Activated CD4-positive, alpha-beta T cell treated with anti-CD3 and anti-CD28 coated beads for 1 hour (primary cell): ENCODE results near the gene ZNF598.

Experiments used
- DNase-seq: peaks from one replicate; pipeline ENCODE4 v3.0.0-alpha.2; 2020

Gene ZNF598

DNA sequence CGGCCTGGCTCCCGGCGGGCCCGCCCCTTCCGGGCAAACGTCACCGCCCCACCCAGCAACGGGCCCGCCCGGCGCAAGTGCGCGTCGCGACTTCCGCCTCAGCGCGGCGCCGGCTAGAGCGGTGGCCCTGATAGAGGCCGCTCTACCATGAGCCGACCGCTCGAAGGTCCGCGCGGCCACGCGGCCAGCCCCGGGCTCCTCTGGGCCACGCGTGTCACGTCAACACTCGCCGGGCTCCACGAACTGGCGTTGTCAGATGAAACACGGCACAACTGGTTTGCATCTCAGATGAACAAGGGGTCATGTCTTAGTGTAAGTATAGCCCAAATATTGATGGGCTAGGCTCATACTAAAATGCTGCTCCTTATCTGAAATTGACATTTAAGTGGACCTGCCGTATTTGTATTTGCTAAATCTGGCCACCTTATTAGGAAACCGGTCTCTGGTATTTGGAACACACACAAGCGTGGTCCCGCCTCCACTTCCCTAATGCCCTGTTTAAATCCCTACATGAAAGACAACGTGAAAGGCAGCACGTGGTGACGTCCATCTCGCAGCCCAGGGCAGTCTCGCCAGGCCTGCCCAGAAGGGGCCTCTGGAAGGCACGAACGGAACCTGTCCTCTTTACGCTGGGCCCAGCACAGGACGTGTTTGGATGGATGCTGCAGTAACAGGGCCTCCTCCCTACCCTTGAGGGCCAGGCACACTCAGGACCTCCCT, at the start of gene ZNF598:
TSS of gene ZNF598 (minus strand) at position 31 of the 720 bp plus-strand sequence.
- DNase-seq = peak; percentile 68

DNA sequence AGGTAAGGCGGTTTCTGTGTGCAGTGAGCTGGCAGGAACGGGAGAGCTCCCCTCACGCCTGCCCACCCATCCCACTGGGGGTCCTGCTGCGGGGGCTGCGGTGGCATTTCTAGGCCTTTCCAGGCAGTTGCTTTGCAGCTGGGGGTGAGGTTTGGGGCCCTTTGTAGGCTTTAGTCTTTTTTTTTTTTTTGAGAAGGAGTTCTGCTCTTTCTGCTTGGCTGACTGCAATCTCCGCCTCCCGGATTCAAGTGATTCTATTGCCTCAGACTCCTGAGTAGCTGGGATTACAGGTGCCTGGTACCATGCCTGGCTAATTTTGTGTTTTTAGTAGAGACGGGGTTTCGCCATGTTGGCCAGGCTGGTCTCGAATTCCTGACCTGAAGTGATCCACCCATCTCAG, 49.3 kb upstream of the ZNF598 start:
- no peak for DNase-seq

DNA sequence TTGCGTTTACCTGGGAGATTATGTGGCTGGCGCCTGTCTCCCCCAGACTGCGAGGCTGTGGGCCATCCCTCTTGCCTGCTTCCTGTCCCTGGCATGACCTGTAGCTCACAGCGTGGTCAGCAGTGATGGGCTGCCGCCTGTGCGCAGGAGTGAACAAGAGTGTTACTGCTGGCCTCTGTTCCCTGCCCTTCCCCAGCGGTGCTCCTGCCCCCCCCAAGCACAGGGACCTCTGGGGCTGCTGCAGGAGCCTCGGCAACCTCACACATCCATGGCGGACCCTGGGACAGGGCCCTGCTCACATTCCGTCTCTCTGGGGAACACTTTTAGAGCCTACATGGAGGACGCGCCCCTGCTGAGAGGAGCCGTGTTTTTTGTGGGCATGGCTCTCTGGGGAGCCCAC, 48.8 kb upstream of the ZNF598 start:
- no peak for DNase-seq

DNA sequence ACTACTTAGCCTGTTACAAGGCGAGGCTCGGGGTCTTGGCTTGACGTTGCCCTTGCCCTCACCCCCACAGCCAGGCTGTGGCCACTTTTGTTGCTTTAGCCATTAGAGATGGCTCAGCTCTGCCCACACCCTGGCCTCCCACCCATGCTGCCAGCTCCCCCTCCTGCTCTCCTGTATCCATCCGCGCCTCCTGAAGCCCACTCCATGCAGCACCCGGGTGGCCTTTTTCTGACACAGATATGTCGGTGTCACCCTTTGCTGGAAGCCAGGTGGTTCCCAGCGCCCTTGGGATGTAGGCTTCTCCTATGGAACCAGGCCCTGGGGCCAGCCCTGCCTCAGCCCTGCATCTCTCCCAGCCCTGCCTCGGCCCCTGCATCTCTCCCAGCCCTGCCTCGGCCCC, 47.8 kb upstream of the ZNF598 start:
- DNase-seq = no peak

DNA sequence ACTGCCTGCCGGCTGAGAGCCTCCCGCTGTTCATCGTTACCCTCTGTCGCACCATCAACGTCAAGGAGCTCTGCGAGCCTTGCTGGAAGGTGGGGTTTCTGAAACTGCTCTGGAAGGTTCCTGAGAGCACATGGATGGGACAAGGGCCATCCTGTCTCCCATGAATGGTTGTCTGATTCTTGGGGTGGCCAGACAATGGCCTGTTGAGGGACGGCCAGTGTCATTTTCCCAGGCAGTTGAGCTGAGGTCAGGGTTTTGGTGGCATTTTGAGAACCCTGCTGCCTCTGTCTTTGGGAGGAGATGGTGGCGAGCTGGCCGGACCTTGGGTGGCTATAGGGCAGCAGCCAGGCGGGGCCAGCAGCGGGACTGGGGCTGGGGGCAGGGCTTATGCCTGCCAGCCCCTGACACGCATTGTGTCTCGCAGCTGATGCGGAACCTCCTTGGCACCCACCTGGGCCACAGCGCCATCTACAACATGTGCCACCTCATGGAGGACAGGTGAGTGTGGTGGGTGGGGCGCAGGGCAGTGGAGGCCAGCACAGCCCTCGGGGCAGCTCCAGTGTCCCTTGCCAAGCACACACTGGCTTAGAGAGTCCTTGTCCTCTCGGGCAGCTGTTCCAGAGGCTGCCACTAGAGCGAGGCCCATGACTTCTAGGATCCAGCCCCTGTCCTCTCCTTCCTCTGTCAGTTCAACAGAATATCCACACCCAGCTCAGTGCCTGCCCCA, 47.2 kb upstream of the ZNF598 start:
- DNase-seq = no peak

DNA sequence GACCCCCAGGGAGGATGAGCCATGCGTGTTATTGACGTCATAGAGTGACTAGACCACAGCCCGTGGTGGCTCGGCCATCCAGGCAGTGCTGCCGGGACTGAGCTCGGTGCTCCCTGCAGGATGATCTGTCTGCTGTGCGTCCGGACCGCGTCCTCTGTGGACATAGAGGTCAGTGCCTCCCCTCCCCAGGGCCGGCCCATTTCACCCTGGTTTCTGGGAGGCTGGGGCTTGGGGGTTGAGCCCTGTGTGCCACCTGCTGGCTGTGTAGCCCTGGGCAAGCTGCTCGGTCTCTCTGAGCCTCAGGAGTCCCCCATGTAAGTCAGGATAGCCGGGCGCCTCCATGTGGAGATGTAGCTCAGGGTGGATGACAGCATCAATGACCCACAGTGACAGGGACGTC, 46.5 kb upstream of the ZNF598 start:
- DNase-seq = no peak

DNA sequence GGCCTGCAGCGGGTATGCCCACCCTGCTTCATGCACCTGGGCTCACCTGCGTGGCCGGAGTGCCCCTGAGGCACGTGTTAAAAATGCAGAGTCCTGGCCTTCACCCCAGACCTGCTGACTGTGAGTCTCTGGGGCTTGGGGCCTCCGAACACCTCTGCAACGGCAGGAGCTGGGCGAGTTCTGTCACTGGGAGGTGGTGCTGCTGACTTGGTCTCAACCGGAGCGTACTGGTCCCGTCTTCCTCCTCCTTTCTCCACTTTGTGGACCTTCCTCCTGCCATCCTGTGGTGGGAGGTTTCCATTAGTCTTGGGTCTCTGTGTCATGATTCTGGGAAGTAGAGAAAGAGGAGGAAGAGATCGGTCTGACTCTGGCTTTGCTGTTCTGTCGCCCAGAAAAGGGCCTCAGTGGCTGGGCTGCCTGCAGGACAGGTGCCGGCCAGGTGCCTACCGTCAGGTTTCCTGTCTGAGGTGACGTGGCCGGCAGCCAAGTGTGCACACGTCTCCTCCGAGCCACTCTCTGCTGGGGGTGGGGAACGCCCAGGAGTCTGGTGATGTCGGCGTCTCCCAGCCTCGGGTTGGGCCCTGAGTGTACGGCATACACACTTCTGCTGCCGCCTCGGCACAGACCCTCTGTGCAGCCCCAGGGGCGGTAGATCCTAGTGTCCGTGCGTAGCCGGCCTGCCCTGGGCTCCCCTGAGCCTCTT, 45.1 kb upstream of the ZNF598 start:
- DNase-seq = no peak

DNA sequence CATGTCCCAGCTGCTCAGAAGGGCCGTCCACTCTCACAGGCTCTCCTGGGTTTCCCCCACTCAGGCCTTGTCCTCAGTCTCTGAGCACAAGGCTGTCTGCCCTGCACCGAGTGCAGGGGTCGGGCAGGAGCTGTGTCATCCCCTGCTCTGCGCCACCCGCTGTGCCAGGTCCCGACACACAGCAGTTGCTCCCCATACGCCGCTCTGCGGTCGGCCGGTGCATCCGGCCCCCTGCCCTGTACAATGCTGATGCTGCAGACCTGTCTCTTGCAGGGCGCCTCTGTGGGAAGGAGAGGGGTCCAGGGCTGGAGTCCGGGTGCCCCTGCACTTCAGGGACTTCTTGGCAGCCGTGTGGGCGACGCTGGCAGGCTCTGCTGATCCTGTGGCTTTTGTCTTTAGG, 44.3 kb upstream of the ZNF598 start:
- no peak for DNase-seq

DNA sequence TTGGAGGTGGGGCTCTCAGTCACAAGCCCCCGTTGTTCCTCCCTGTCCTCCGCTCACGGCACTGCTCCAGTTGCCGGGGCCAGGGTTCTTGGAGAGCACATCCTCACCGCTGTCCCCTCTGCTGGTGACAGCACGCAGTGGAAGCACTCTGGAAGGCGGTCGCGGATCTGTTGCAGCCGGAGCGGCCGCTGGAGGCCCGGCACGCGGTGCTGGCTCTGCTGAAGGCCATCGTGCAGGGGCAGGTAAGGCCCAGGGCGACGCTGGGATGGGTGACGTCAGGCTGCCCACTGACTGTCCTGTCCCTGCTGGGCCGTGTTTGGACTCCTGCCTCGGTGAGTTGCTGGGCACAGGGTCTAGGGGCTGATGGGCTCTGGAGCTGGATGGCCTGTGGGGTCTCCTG, 43.6 kb upstream of the ZNF598 start:
- DNase-seq = no peak

DNA sequence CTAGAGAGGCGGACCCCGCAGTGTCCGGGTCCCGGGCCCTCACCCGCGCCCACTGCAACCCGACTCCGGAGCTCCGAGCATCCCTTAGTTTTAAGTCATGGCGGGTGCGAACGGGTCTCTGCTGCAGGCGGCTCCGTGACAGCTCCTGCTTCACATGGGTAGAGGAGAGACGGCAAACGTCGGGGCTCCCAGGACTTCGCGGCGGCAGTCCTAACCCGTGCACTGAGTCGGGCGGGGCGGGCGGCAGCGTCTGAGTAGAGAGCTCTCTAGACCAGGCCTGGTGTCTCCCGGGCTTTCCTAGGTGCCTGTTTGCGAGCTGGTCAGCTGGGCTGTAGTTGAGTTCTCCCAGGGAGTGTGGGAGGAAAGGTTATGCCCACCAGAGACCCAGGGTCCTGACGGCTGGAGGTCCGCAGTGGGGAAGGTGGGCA, 38.5 kb upstream of the ZNF598 start:
- DNase-seq = no peak

DNA sequence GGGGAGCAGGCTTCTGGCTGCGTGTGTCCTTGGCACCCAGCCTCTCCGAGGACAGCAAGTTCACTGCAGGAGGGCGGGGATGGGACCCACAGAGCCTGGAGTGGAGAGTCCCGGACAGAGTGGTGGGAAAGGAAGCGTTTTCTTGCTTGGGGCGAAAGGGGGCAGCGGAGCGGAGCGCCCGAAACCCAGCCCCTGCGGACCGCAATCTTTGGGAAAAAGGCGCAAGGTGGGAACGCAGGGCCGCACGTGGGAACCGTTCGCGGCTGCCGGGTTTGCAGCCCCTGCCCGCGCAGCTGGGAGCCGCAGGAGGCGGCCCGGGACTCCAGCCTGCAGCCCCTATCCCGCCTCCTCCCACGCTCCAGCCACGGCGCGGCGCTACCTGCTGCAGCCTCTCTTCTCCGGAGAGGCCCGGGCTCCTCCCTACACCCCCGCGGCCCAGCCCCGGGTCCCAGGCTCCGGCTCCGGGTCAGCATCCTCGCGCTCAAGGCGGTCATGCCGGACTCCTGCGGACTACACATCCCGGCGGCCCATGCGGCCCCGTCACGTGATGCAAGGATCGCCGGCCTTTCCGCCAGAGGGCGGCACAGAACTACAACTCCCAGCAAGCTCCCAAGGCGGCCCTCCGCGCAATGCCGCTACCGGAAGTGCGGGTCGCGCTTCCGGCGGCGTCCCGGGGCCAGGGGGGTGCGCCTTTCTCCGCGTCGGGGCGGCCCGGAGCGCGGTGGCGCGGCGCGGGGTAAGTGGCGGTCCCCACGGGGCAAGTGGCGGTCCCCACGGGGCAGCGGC, 37.9 kb upstream of the ZNF598 start, which contains the start of the genes NTHL1 and TSC2:
TSS of gene NTHL1 (minus strand) at position 505 of the 786 bp plus-strand sequence. CDS start at position 494, 11 bp downstream.
TSS of gene TSC2 (plus strand) at position 656 of the 786 bp plus-strand sequence. CDS start 631 bp downstream, outside the sequence.
- peak; percentile 86 for DNase-seq

DNA sequence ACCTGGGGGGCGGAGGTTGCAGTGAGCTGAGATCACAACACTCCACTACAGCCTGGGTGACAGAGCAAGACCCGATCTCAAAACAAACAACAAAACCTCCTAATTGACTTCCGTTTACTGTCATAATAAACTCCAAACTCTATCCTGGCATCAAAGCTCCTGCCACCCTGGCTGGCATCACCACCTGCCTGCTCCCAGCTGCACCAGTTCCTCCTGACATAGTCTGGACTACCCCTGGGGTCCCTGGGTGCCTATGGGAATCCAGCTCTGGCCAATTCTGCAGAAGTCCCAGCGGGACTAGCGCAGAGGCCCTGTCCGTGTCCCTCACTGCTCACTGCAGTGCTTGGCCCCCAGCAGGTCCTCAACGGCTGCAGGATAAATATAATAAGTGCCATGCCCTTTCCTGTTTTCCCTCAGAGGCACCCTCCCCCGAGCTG, 37.3 kb upstream of the ZNF598 start:
- DNase-seq = no peak

DNA sequence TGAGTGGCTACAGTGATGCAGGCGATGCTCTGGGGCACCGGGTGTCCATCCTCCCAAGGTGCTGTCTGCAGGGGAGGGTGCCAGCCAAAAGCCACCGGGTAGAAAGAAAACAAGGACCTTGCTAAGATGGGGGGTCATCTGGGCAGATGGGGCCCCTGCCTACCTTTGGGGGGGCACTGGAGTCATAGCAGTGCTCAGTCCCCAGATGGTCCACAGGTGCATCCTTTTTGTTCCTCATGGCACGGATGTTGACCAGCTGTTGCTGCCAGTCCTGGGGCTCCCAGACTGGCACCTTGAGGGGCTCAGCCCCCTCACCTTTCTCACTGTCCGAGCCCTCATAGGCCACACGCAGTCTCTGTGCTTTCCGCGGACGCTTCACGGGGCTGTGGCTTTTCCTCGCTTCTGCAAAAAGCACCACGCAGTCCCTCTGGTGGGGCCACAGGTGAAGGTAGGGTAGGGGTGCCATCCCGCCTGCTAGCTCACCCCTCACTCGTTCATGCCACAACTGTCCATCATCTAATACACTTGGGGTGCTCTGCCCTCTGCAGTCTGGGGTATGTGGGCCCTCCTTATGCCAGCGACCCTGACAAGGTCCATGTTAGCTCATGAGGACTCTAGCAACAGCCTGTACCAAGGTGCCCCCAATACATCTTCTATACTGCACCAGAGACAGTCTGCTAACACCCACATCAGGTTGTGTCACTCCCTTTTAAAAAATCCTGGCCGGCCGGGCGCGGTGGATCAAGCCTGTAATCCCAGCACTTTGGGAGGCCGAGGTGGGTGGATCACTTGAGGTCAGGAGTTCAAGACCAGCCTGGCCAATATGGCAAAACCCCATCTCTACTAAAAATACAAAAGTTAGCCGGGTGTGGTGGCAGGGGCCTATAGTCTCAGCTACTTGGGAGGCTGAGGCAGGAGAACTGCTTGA, 36.6 kb upstream of the ZNF598 start:
- DNase-seq = no peak

DNA sequence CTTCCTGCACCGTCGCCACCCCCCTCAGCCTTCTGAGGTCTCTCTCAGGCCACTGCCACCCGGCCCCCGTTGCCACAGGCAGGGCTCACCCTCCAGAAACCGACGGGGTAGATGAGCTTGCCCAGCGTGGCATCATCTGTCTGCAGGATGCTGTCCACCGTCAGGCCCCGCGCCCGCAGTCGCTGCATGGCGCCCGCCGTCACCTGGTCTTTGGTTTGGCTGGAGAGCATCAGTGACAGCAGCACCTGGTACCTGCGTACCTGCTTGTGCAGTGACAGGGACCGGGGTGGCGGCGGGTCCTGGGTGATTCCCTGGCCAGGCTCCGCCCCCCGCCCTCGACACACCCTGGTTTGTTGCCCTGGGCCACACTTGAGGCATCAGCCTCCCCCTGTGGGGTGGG, 34.9 kb upstream of the ZNF598 start:
- DNase-seq = no peak

DNA sequence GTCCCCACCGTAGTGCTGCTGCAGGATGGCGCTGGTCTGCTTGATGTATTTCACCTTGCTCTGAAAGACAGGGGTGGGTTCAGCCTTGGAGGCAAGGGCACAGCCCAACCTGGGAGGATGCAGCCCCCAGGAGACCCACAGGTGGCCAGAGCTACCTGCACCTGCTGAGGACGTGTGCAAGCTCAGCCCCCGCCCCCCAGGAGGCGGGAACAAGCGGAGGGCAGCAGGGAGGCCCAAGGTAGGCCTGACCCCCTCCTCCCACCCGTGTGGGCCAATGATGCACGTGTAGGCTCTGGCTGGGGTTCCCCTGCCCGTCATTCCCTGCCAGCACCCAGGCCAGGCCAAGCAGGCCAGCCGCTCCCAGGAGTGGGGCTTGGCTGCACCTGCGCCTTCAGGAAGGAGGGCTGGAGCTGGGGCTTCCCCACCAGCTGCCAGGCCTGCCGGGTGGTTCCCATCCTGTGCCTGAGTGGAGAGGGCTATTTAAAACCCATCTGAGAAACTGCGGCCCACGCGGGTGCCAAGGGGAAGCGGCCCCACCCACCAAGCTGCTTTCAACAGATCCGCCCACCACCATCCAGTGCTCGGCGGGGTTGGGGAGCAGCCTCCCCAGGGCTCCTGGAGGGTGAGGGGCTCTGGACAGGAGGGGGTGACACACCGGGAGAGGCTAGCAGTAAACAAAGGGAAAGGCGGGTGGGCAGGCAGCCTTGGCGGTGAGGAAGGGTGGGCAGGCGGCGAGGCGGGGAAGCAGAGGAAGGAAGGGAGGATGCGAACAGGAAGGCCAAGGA, 34.2 kb upstream of the ZNF598 start:
- DNase-seq = no peak

DNA sequence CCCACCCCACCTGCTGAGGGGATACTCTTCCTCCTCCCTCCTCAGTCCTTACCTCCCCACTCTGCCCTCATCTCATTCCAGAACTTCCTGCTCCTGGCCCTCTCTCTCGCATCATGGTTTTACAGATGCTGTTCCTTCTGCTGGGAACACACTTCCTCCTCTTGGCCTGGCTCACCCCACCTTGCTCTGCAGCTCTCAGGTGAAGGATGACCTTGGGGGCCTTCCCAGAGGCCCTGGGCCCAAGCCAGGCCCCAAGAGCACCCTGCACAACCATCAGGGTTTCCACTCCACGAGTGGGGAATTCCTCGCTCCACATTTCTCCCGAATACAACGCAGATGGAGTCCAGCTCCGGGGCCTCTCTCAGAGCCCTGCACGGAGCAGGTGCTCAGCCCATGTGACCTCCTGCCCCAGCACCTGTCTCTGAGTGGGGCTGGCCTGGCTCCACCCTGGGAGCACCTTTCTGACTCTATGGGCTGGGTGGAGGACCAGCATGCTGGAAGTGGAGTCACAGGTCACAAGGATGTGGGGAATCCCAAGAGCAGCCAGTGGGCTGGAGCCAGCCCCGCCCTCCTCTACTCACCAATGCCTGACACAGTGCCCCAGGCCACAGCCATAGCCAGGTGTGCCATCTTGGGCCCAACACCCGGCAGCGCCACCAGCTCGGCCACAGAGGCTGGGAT, 33.5 kb upstream of the ZNF598 start:
- no peak for DNase-seq

DNA sequence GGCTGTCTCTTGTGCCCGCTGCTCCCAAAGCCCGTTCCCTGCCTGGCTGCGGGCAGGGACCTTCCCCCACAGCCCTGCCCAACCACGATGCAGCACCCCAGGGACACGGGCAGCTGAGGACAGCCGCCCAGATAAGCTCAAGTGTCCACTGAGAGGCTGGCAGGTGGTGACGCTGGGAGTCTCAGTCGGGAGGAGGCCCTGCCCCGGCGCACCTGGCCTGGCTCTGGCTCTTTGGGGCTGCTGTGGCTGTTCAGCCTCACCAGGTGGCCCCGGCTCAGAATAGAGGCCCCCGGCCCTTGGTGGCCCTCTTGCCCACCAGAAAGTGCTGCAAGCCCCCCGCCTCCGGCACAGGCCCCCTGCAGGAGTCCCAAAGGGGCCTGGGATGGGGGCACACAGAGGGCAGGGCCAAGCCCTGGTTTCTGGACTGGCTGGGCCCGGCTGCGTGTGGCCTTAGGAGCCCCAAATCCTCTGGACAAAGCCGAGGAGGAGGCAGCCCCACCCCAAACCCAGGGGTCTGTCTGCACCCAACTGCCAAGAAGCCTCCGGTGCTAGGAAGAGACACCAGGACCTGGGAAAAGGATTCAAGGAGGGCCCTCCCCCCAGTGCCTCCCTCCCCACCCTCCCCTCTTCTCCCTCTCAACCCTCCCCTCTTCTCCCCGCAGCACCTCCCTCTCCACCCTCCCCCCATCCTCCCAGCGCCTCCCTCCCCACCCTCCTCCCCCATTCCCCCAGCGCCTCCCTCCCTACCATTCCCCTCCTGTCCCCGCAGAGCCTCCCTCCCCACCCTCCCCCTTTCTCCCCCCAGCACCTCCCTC, 32.8 kb upstream of the ZNF598 start:
- DNase-seq = no peak

DNA sequence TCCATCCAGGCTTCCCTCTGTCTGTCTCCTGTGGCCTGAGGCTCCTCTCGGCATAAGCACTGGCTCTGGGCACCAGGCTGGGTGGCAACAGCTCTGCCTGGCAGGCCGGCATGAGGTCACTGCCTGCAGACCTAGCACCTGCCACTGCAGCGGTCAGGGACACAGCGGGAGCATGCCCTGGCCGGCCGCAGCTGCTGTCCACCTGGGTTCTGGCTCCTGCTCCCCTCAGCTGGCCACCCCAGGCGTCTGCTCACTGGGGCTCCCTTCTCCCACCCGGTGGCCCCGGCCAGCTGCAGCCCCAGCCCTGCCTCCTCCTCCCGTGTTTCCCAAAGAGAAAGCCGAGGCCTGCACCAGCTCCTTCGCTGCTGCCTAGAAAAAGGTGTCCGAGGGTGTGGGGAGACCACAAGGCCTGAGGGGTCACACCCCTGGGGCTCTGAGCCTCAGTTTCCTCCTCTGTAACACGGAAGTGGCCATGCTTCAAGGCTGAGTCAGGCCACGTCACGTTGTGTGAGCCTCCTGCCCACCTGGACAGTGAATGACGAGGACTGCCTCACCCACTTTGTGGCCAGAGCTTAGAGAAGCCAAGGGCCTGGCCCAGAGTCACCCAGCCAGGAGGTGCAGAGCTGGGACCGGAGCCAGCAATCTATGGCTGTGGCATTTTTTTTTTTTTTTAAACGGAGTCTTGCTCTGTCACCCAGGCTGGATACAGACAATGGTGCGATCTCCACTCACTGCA, 31.3 kb upstream of the ZNF598 start:
- no peak for DNase-seq
